Activated T-cell treated with anti-CD3 and anti-CD28 coated beads, Interleukin-2, amount 50 U/mL, for 24 hours (primary cell): ENCODE measurements around the gene PRPF31.

Experiments
- DNase-seq: peaks from one replicate; pipeline ENCODE4 v3.0.0-alpha.2; 2020
- H3K27ac Mint-ChIP-seq: 2 replicates; pipeline ENCODE4 v1.8.0; 2020; ENCODE audit warnings: mild to moderate bottlenecking, mixed read lengths
- H3K27me3 Mint-ChIP-seq: 2 replicates; pipeline ENCODE4 v1.8.0; 2020; ENCODE audit warnings: mixed read lengths
- H3K36me3 Mint-ChIP-seq: 2 replicates; pipeline ENCODE4 v1.8.0; 2020; ENCODE audit warnings: low read depth, mixed read lengths
- H3K4me1 Mint-ChIP-seq: 2 replicates; pipeline ENCODE4 v1.8.0; 2020; ENCODE audit warnings: low read depth, mixed read lengths
- H3K4me3 Mint-ChIP-seq: 2 replicates; pipeline ENCODE4 v1.8.0; 2020; ENCODE audit warnings: mild to moderate bottlenecking, moderate library complexity, mixed read lengths
- H3K9me3 Mint-ChIP-seq: 2 replicates; pipeline ENCODE4 v1.8.0; 2020; ENCODE audit warnings: mixed read lengths

PRPF31 gene

GRCh38 chr19:54128441-54128725 lies 12.8 kb downstream of the PRPF31 start:
- Mint-ChIP-seq H3K36me3 (peaks cover 76% of the 10 kb centered on the region), H3K9me3 (no peaks in the 10 kb centered on the region), H3K4me1 (no peaks in the 10 kb centered on the region), H3K4me3 (no peak overlapping the region), H3K27me3 (no peaks in the 10 kb centered on the region), H3K27ac (no peak overlapping the region)
- no peak for DNase-seq

GRCh38 chr19:54128796-54129616 lies 13.5 kb downstream of the PRPF31 start:
- Mint-ChIP-seq H3K36me3 (peaks cover 70% of the 10 kb centered on the region), H3K4me1 (no peaks in the 10 kb centered on the region), H3K9me3 (no peaks in the 10 kb centered on the region), H3K4me3 (no peak overlapping the region), H3K27me3 (no peaks in the 10 kb centered on the region), H3K27ac (no peak overlapping the region)
- DNase-seq, result no peak

- Mint-ChIP-seq H3K4me1 (no peaks in the 10 kb centered on the region), H3K36me3 (peaks cover 64% of the 10 kb centered on the region), H3K27me3 (no peaks in the 10 kb centered on the region), H3K27ac (no peak overlapping the region), H3K9me3 (no peaks in the 10 kb centered on the region), H3K4me3 (no peak overlapping the region)
- no peak for DNase-seq
These were observed 14.1 kb downstream of the PRPF31 start for GRCh38 chr19:54129617-54129996.

GRCh38 chr19:54133312-54133956 lies 17.9 kb downstream of the PRPF31 start:
- DNase-seq, result no peak
- Mint-ChIP-seq H3K4me3 (no peak overlapping the region), H3K9me3 (no peaks in the 10 kb centered on the region), H3K27me3 (no peaks in the 10 kb centered on the region), H3K4me1 (peaks cover 12% of the 10 kb centered on the region), H3K27ac (no peak overlapping the region), H3K36me3 (peaks cover 29% of the 10 kb centered on the region)

- H3K4me1 Mint-ChIP-seq, result peaks cover 18% of the 10 kb centered on the region
- peaks cover 31% of the 10 kb centered on the region for H3K36me3 Mint-ChIP-seq
- no peaks in the 10 kb centered on the region for H3K9me3 Mint-ChIP-seq
- no peaks in the 10 kb centered on the region for H3K27me3 Mint-ChIP-seq
- DNase-seq, result no peak
- peak overlapping the region; percentile 15 for H3K27ac Mint-ChIP-seq
- H3K4me3 Mint-ChIP-seq, result no peak overlapping the region
These were observed 18.5 kb downstream of the PRPF31 start for GRCh38 chr19:54133957-54134590.

- Mint-ChIP-seq H3K36me3 (peaks cover 38% of the 10 kb centered on the region), H3K4me3 (peak overlapping the region; percentile 92), H3K9me3 (no peaks in the 10 kb centered on the region), H3K4me1 (peaks cover 37% of the 10 kb centered on the region), H3K27ac (peak overlapping the region; percentile 95), H3K27me3 (no peaks in the 10 kb centered on the region)
- no peak for DNase-seq
These were observed 20.7 kb downstream of the PRPF31 start for GRCh38 chr19:54136086-54136863.

GRCh38 chr19:54136864-54137698 lies 21.5 kb downstream of the PRPF31 start:
- Mint-ChIP-seq H3K27ac (peak overlapping the region; percentile 95), H3K4me3 (peak overlapping the region; percentile 92), H3K9me3 (no peaks in the 10 kb centered on the region), H3K36me3 (peaks cover 39% of the 10 kb centered on the region), H3K4me1 (peaks cover 43% of the 10 kb centered on the region), H3K27me3 (no peaks in the 10 kb centered on the region)
- peak; percentile 98 for DNase-seq

GRCh38 chr19:54137699-54138488 lies 22.3 kb downstream of the PRPF31 start, which contains the start of gene CNOT3:
Gene CNOT3, plus strand, starts transcription at chr19:54137762. Its CDS starts 5,217 bp downstream, at chr19:54142979.
- peak; percentile 55 for DNase-seq
- Mint-ChIP-seq H3K4me1 (peaks cover 43% of the 10 kb centered on the region), H3K27me3 (no peaks in the 10 kb centered on the region), H3K4me3 (peak within 1 kb of the TSS; percentile 92), H3K36me3 (peaks cover 45% of the 10 kb centered on the region), H3K27ac (peak within 1 kb of the TSS; percentile 98), H3K9me3 (no peaks in the 10 kb centered on the region)

GRCh38 chr19:54138489-54139256 lies 23.1 kb downstream of the PRPF31 start:
- peak; percentile 63 for DNase-seq
- Mint-ChIP-seq H3K4me3 (peak overlapping the region; percentile 92), H3K27me3 (no peaks in the 10 kb centered on the region), H3K36me3 (peaks cover 53% of the 10 kb centered on the region), H3K4me1 (peaks cover 43% of the 10 kb centered on the region), H3K9me3 (no peaks in the 10 kb centered on the region), H3K27ac (peak overlapping the region; percentile 98)

GRCh38 chr19:54141356-54141755 lies 25.8 kb downstream of the PRPF31 start:
- no peaks in the 10 kb centered on the region for H3K27me3 Mint-ChIP-seq
- no peak for DNase-seq
- no peaks in the 10 kb centered on the region for H3K9me3 Mint-ChIP-seq
- peak overlapping the region; percentile 56 for H3K27ac Mint-ChIP-seq
- H3K4me3 Mint-ChIP-seq, result no peak overlapping the region
- peaks cover 37% of the 10 kb centered on the region for H3K4me1 Mint-ChIP-seq
- peaks cover 80% of the 10 kb centered on the region for H3K36me3 Mint-ChIP-seq

GRCh38 chr19:54142166-54142780 lies 26.7 kb downstream of the PRPF31 start:
- H3K4me1 Mint-ChIP-seq, result peaks cover 31% of the 10 kb centered on the region
- H3K4me3 Mint-ChIP-seq, result no peak overlapping the region
- peaks cover 89% of the 10 kb centered on the region for H3K36me3 Mint-ChIP-seq
- no peaks in the 10 kb centered on the region for H3K9me3 Mint-ChIP-seq
- no peak for DNase-seq
- peak overlapping the region; percentile 64 for H3K27ac Mint-ChIP-seq
- no peaks in the 10 kb centered on the region for H3K27me3 Mint-ChIP-seq

GRCh38 chr19:54145541-54146158 lies 30.1 kb downstream of the PRPF31 start:
- Mint-ChIP-seq H3K27ac (no peak overlapping the region), H3K27me3 (no peaks in the 10 kb centered on the region), H3K4me3 (no peak overlapping the region), H3K9me3 (no peaks in the 10 kb centered on the region), H3K36me3 (peaks cover 94% of the 10 kb centered on the region), H3K4me1 (peaks cover 10% of the 10 kb centered on the region)
- no peak for DNase-seq
